ENCODE results near the gene COCH.

Gene COCH

DNA sequence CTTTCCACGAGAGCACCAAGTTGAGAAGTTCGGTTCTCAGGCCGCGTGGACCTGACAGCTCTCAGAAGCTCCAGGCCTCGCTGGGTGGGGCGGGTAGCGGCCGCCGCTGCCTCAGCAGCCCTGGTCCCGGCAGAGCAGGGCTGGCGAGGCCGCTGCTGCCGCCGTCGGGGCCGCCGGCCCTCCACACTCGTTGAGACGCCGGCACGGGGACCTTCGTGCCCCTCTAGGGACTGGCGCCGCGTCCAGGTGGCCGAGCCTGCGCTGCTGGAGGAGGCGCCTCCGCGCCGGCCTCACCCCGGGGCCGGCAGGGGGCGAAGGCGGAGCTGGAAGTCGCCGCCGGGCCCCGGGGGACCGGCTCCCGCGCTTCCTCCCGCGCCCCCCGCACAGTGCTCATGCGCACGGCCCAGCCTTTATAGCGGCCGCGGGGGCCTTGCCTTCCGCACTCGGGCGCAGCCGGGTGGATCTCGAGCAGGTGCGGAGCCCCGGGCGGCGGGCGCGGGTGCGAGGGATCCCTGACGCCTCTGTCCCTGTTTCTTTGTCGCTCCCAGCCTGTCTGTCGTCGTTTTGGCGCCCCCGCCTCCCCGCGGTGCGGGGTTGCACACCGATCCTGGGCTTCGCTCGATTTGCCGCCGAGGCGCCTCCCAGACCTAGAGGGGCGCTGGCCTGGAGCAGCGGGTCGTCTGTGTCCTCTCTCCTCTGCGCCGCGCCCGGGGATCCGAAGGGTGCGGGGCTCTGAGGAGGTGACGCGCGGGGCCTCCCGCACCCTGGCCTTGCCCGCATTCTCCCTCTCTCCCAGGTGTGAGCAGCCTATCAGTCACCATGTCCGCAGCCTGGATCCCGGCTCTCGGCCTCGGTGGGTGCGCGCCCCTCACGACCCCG, at the start of gene COCH:
COCH (plus strand) TSS at position 440 of the 879 bp plus-strand sequence; CDS start at position 820, 380 bp downstream.
- DNase-seq (ENCODE audit: low read depth in 2 of 2) = peak; percentile 7 to 19

DNA sequence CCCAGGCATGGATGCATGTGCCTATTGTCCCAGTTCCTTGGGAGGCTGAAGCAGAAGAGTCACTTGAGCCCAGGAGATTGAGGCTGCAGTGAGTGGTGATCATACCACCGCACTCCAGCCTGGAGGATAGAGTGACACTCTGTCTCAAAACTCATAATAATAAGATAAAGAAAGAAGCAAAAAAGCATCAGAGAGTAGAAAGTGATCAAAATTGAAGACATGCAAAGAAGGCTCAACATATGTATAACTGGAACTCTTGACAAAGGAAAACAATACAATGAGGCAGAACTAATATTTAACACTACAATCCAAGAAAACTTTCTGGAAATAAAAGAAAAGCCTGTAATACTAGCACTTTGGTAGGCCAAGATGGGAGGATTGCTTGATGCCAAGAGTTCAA, 48.3 kb upstream of the COCH start:
- no peak for DNase-seq (ENCODE audit: low read depth in 2 of 2)

GRCh38 chr14:30829853-30830252, 44.5 kb upstream of the COCH start:
- no peak for DNase-seq (ENCODE audit: low read depth in 2 of 2)

- DNase-seq (ENCODE audit: low read depth in 2 of 2) = no peak
Measured at GRCh38 chr14:30834353-30834752, 40.0 kb upstream of the COCH start.

DNA sequence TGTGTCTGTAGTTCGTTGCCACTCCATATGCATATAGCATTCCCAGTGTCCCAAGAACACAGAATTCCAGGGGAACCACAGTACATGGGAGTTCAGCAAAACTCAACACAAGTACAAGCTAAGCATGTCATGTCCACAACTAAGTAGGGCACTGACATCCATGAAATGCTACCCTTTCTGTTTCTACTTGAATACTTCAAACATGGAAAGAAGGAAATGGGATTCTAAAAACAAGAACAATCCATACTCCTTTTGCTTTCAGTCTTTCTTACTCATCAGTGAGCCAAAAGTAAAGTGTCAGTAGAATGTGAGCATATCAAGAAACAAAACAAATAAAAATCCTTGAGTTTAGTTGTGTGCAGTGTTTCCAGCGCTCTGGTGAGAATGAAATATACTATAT, 36.0 kb upstream of the COCH start:
- no peak for DNase-seq (ENCODE audit: low read depth in 2 of 2)

- no peak for DNase-seq (ENCODE audit: low read depth in 2 of 2)
Measured at GRCh38 chr14:30840086-30840779, 34.1 kb upstream of the COCH start.

DNA sequence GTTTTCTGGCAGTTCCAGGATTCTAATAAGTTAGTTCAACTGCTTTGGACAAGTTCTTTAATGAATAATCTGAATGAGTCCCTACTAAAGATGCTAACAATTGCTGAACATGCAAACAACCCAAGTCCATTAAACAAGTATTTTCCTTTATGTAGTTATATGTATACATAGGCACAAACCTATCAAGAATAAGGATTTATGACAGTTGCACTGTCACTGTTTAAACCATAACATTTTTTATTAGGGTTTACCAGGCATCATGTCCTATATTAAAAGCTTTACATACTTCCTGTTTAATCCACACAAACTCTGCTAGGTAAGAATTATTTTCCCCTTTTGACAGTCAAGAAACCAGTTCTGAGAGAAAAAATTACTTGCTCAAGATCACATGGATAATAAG, 31.9 kb upstream of the COCH start:
- DNase-seq (ENCODE audit: low read depth in 2 of 2) = no peak

GRCh38 chr14:30848449-30849240, 25.7 kb upstream of the COCH start:
- DNase-seq (ENCODE audit: low read depth in 2 of 2) = no peak

DNA sequence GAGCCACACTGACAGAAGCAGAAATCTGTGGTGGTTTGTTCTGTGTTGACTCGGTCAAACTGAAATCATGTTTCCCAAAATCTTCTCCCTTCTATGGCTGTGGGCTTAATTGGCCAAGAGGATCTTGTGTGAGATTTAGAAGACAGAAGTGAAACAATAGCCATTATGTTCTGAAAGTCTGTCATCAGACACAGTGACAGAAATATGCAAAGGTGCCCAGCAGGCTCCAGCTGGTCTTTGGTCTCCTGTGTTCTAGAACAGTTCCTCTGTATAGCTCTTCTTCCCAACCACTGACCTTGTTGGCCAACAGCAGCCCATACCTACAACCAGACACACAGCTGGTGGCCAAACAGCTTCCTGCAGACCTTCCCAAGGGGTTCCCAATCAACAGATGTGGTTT, 25.0 kb upstream of the COCH start:
- DNase-seq (ENCODE audit: low read depth in 2 of 2) = no peak

DNA sequence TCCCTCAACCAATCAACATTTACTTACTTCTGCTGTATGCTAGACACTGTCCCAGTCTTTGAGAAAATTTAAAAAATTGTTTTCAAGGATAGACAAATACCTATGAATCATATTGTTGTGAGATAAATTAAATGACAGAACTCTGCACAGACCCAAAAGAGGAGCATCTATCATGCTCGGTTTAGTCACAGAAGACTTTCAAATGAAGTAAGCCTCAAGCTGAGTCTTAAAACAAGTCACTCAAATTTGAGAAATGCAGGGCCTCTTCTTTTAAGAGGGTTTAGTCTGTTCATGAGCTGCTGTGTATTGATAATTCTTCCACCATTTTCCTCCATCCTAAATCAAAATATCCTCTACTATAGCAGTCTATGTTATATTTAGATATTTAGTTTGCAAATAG, 24.4 kb upstream of the COCH start:
- no peak for DNase-seq (ENCODE audit: low read depth in 2 of 2)

DNA sequence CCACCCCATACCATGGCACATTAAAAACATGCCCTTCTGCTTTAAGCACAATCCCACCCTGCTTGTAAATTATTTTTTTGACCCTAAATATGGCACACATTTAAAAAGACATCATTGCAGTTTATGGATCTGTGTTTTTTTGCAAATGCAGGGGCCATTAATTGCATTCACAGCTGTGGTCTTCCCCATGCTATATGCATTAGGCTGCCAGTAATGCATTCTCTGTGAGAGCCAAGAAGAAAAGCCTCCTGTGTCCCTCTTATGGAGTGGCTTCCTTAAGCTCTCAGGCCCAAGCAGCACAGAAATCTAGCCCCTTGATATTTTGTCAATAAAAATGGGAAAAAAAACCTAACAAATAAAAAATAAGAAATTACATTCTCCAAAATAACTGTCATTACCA, 20.4 kb upstream of the COCH start:
- no peak for DNase-seq (ENCODE audit: low read depth in 2 of 2)

- no peak for DNase-seq (ENCODE audit: low read depth in 2 of 2)
Measured at GRCh38 chr14:30854492-30854891, 19.9 kb upstream of the COCH start.

- DNase-seq (ENCODE audit: low read depth in 2 of 2) = peak; percentile 3 to 28
Measured at GRCh38 chr14:30855345-30856037, 18.9 kb upstream of the COCH start.

- no peak for DNase-seq (ENCODE audit: low read depth in 2 of 2)
Measured at GRCh38 chr14:30861200-30861599, 13.2 kb upstream of the COCH start.

- DNase-seq (ENCODE audit: low read depth in 2 of 2) = no peak
Measured at GRCh38 chr14:30864934-30865333, 9.4 kb upstream of the COCH start.

- no peak for DNase-seq (ENCODE audit: low read depth in 2 of 2)
Measured at GRCh38 chr14:30868736-30869135, 5.6 kb upstream of the COCH start.

DNA sequence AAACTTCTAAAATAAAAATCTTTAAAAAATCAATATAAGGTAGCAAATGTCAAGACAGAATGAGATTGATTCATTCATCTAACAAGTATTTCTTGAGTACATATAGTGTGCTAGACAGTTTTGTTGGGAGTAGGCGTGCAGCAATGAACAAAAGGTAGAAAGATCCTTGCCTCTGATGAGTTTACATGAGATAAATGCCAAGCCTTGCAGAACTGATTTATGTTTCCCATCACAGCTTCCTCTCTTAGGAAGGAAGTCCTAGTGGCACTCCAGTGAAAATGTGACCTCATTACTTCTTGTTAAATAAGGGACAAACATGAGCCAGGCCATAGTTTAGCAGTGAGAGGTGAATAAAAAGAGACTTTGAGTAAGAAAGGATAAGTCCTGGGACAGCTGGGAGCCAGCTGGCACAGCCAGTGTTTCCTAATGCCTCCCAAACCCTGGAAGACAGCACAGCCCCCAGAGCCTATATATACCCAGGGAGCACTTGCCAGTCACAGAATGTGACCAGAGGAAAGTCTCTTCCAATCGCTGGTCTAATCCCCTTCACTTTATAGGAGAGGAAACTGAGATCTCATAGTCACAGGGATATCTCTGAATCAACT, 4.7 kb upstream of the COCH start:
- DNase-seq (ENCODE audit: low read depth in 2 of 2) = no peak

GRCh38 chr14:30872602-30873001, 1.8 kb upstream of the COCH start:
- no peak for DNase-seq (ENCODE audit: low read depth in 2 of 2)

DNA sequence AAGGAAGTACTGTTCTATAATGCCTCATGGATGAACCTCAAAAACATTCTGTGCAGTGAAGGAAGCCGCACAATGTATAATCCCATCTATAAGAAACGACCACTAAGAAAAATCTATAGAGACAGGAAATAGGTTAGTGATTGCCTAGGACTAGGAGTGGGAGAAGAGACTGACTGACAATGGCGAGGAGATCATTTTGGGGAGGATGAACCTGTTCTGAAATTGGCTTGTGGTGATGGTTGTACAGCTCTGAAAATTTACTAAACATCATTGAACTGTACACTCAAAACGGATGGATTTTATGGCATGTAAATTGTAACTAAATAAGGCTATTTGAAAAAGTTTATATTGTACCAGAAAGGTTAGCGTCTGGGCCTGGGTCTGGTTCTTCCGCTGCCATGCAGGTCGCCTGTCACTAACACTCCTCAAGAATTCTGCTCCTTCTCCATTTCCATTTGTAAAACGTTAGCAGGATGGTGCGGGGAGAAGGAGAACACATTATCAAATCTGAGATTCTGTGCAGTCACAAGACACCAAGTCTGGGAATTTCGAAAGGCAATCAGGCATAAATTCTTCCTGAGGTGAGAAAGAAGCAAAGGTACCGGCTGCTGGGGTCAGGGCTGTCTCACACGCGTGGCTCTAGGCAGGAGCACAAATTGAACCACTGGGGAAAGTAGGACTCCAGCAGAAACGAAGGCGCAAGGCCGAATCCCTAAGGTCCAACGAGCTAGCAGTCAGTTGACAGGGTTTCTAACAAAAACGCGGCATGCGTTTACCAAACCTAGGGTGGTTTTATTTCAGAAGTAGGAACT, 845 bp upstream of the COCH start:
- DNase-seq (ENCODE audit: low read depth in 2 of 2) = no peak

DNA sequence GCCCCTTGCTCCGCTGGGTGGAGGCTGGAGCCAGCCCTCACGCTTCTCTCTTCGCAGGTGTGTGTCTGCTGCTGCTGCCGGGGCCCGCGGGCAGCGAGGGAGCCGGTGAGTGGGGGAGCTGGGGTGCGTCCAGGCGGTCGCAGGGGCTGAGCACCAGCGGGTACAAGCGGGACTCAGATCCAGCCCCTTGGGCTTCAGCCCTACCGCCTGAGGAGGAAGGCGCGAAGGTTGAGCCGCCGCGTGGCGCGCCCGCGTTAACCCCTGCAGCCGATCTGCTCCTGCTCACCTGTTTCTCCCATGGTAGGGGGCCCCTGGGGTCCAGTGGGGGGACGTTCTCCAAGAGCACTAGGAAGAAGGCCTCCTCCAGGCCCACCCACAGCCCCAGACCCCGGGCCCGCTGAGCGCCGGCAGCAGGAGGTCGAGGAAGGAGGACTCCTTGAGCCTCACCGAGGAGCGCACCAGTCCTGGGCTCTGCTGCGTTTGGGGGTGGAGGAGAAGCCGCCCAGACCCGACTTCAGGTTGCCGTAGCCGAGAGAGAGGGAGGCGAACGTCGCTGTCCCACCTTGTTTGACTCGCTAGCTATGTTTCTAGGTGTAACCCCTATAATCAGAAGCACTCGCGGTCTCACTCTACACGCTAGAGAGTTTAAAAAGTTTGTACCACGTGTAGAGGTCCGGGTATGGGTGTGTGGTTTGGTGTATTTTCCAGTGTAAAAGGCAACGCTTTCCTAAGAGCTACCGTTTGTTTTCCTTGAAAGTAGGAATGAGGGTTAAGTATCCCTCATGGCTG, 834 bp downstream of the COCH start:
- no peak for DNase-seq (ENCODE audit: low read depth in 2 of 2)
